Glutamatergic neuron (in vitro differentiated cells): ENCODE measurements around the gene LRP1. TPM values are rescaled to one million over a fixed set of nuclear protein-coding genes. Genes with fewer than 3 reads are reported as not detected.

ENCODE experiments used
- DNase-seq: peaks from one replicate; pipeline ENCODE4 v3.0.0; 2022
- H3K27ac Mint-ChIP-seq: one replicate; pipeline ENCODE4 v1.8.0; 2020; ENCODE audit warnings: mild to moderate bottlenecking, mixed read lengths, inconsistent platforms; ENCODE audit not compliant: unreplicated experiment
- H3K27me3 Mint-ChIP-seq: one replicate; pipeline ENCODE4 v1.8.0; 2020; ENCODE audit warnings: mild to moderate bottlenecking, moderate library complexity, mixed read lengths, inconsistent platforms; ENCODE audit not compliant: unreplicated experiment
- H3K36me3 Mint-ChIP-seq: one replicate; pipeline ENCODE4 v1.8.0; 2020; ENCODE audit warnings: mild to moderate bottlenecking, mixed read lengths, inconsistent platforms; ENCODE audit not compliant: unreplicated experiment
- H3K4me1 Mint-ChIP-seq: one replicate; pipeline ENCODE4 v1.8.0; 2020; ENCODE audit warnings: mild to moderate bottlenecking, low read depth, mixed read lengths, inconsistent platforms; ENCODE audit not compliant: unreplicated experiment
- H3K4me3 Mint-ChIP-seq: one replicate; pipeline ENCODE4 v1.8.0; 2020; ENCODE audit warnings: mild to moderate bottlenecking, mixed read lengths, inconsistent platforms; ENCODE audit not compliant: unreplicated experiment
- H3K9me3 Mint-ChIP-seq: one replicate; pipeline ENCODE4 v1.8.0; 2020; ENCODE audit warnings: mild to moderate bottlenecking, moderate library complexity, mixed read lengths, inconsistent platforms; ENCODE audit not compliant: unreplicated experiment
- CTCF ChIP-seq: fragments of 200-600 bp; sonication (generic); IDR thresholded peaks from one replicate; pipeline ENCODE4 v1.5.0; 2021; ENCODE audit not compliant: partially characterized antibody, unreplicated experiment
- total RNA-seq: library from RNA; stranded (reverse); fragmentation: NEBNext Ultra II Directional; extraction: Animal tissue kit (Norgen Biotek cat#: 25700); gene quantifications from one replicate; pipeline ENCODE4 v1.2.1, GENCODE V29; 2021; ENCODE audit not compliant: unreplicated experiment

LRP1 gene
- total RNA-seq, 1 donor from 2014 or later: 125 TPM

- DNase-seq: no peak
- Mint-ChIP-seq H3K27me3 (peaks cover 2% of the 10 kb centered on the region), H3K4me1 (peaks cover 2% of the 10 kb centered on the region), H3K4me3 (no peak overlapping the region), H3K9me3 (no peaks in the 10 kb centered on the region), H3K36me3 (peaks cover 4% of the 10 kb centered on the region), H3K27ac (no peak overlapping the region)
- TF ChIP-seq CTCF: no peak
These were observed 23.7 kb downstream of the LRP1 start for GRCh38 chr12:57151741-57152630.

DNA sequence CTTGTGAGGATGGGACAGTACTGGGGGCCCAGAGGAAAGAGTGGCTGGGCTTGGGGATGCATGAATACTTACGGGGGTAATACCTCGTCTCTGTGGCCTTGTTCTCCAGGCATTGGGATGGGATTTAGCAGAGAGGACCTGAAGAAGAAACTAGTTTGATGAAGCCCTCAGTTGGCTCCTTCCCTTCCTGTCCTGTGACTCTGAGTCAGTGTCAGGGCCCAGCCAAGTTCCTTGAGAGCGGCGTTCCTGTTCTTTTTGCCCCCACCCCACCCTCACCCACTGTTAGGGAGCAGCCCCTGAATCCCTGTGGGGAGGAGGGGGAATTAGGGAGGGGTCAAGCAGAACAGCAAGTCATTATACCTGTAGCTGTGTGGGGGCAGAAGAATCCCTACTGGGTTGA, 24.4 kb downstream of the LRP1 start:
- H3K9me3 Mint-ChIP-seq: peaks cover 2% of the 10 kb centered on the region
- H3K27ac Mint-ChIP-seq: no peak overlapping the region
- no peak for DNase-seq
- H3K4me3 Mint-ChIP-seq: no peak overlapping the region
- H3K4me1 Mint-ChIP-seq: no peaks in the 10 kb centered on the region
- peaks cover 5% of the 10 kb centered on the region for H3K27me3 Mint-ChIP-seq
- peaks cover 9% of the 10 kb centered on the region for H3K36me3 Mint-ChIP-seq
- TF ChIP-seq CTCF: no peak

- DNase-seq: no peak
- Mint-ChIP-seq H3K9me3 (peaks cover 5% of the 10 kb centered on the region), H3K4me1 (no peaks in the 10 kb centered on the region), H3K27me3 (peaks cover 6% of the 10 kb centered on the region), H3K36me3 (peaks cover 14% of the 10 kb centered on the region), H3K27ac (no peak overlapping the region), H3K4me3 (no peak overlapping the region)
- TF ChIP-seq CTCF: no peak
These were observed 25.2 kb downstream of the LRP1 start for GRCh38 chr12:57153415-57153997.

- H3K27me3 Mint-ChIP-seq: peaks cover 5% of the 10 kb centered on the region
- no peaks in the 10 kb centered on the region for H3K4me1 Mint-ChIP-seq
- H3K27ac Mint-ChIP-seq: no peak overlapping the region
- no peak for DNase-seq
- TF ChIP-seq CTCF: no peak
- H3K36me3 Mint-ChIP-seq: peaks cover 14% of the 10 kb centered on the region
- no peak overlapping the region for H3K4me3 Mint-ChIP-seq
- H3K9me3 Mint-ChIP-seq: peaks cover 5% of the 10 kb centered on the region
These were observed 25.8 kb downstream of the LRP1 start for GRCh38 chr12:57154076-57154475.
